Kidney (tissue), 14 donors: ENCODE data around the gene CAMK1D. TPM values are rescaled to one million over a fixed set of nuclear protein-coding genes. Genes with fewer than 3 reads are reported as not detected.

Experiments used
- DNase-seq, 5 donors: peaks; one replicate each; pipeline ENCODE4 v3.0.0-alpha.2; 2013 to 2020
- FAIRE-seq: peaks from 2 replicates; lab custom pipeline; 2012; peaks lifted over from hg19 to GRCh38; lab: Jason Lieb, UNC
- H3K27ac ChIP-seq, 2 donors: one replicate each; pipeline ENCODE4 v1.7.0; 2013; ENCODE audit warnings: low read depth in 2 of 2, low read length in 2 of 2, inconsistent platforms in 1 of 2
- H3K27me3 ChIP-seq: one replicate; pipeline ENCODE4 v1.7.1; 2013; ENCODE audit warnings: low read length, inconsistent platforms; ENCODE audit not compliant: control insufficient read depth, insufficient read depth
- H3K36me3 ChIP-seq, 3 donors: one replicate each; pipeline versions ENCODE4 v1.7.0 to v1.7.1; 2013; ENCODE audit warnings: low read length in 3 of 3, control low read depth in 1 of 3, inconsistent platforms in 1 of 3; ENCODE audit not compliant: insufficient read depth in 3 of 3, control insufficient read depth in 2 of 3
- H3K4me1 ChIP-seq, 3 donors: one replicate each; pipeline versions ENCODE4 v1.7.0 to v1.7.1; 2013; ENCODE audit warnings: low read length in 3 of 3, inconsistent platforms in 1 of 3, low read depth in 1 of 3; ENCODE audit not compliant: control insufficient read depth in 2 of 3, insufficient read depth in 2 of 3
- H3K4me3 ChIP-seq, 3 donors: one replicate each; pipeline versions ENCODE4 v1.7.0 to v1.8.1; 2013; ENCODE audit warnings: low read length in 3 of 3, control low read depth in 1 of 3, inconsistent platforms in 1 of 3
- H3K9ac ChIP-seq, 3 donors: one replicate each; pipeline versions ENCODE4 v1.7.0 to v1.7.1; 2013; ENCODE audit warnings: low read length in 3 of 3, control low read depth in 1 of 3, inconsistent platforms in 1 of 3
- H3K9me3 ChIP-seq, 3 donors: one replicate each; pipeline versions ENCODE4 v1.7.0 to v1.7.1; 2013; ENCODE audit warnings: low read length in 3 of 3, control low read depth in 1 of 3, inconsistent platforms in 1 of 3; ENCODE audit not compliant: control insufficient read depth in 2 of 3, insufficient read depth in 1 of 3
- CTCF ChIP-seq: IDR thresholded peaks from 3 replicates; pipeline ENCODE4 v1.5.1; 2012; ENCODE audit warnings: mild to moderate bottlenecking, moderate library complexity, borderline replicate concordance; ENCODE audit not compliant: insufficient read depth; ENCODE audit errors: extremely low read depth
- intact Hi-C: fragments of 100-400 bp; cut with DNase I; formaldehyde crosslinking; loops from one replicate; pipeline ENCODE4 v1.11.1; 2022
- polyA plus RNA-seq: library from polyadenylated mRNA; stranded (reverse); fragments of 350-450 nt; fragmentation: Illumina TruSeq; extraction: RNeasy Lipid Tissue Mini Kit (QIAGEN cat#74804); gene quantifications from one replicate; pipeline ENCODE4 v1.2.3, GENCODE V29; 2014; ENCODE audit warnings: low read depth, low replicate concordance; ENCODE audit not compliant: insufficient read depth
- total RNA-seq: library from RNA; stranded (reverse); fragmentation: NEBNext Ultra II Directional; extraction: Animal tissue kit (Norgen Biotek cat#: 25700); gene quantifications from one replicate; pipeline ENCODE4 v1.2.1, GENCODE V29; 2021
- donor health status: control.
- donor health status: control.
- donor health status: control.
- donor health status: control.
- donor health status: control.
- donor health status: DM: yes; HTN: yes; CAD: no.
- donor health status: Normal renal cell carcinoma (clear cell type).

The CAMK1D gene
- total and polyA plus RNA-seq, 2 donors from 2014 or later = 1.1 to 13.7 TPM

DNA sequence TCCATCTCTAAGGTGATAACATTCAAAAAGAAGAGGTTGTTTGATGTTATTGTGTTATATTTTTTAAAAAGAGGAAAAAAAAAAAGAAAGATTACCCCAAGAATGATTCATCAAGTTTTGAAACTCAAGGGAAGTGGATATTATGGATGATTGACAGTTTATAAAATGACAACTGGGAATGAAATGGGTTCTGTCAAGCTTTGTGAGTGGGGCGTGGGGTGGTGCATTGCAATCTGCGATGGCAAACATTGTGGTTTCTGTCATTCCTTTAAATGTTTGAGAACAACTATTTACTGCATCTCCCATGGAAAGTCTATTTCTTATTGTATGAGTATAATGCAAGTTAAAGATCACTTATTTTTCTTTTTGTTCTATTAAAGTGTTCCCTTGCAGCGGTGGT is 355.1 kb downstream of the CAMK1D start:
- no peak overlapping the region for H3K9ac ChIP-seq
- H3K27me3 ChIP-seq = no peaks in the 10 kb centered on the region
- H3K36me3 ChIP-seq = no peaks in the 10 kb centered on the region
- H3K27ac ChIP-seq = no peak overlapping the region
- intact Hi-C loops = no loop called here
- H3K9me3 ChIP-seq = no peaks in the 10 kb centered on the region
- no peak for TF ChIP-seq CTCF
- FAIRE-seq (no peak), DNase-seq (no peak)
- H3K4me1 ChIP-seq = peaks cover 4 to 7% (median 4%) of the 10 kb centered on the region in 3 donors
- no peak overlapping the region for H3K4me3 ChIP-seq

DNA sequence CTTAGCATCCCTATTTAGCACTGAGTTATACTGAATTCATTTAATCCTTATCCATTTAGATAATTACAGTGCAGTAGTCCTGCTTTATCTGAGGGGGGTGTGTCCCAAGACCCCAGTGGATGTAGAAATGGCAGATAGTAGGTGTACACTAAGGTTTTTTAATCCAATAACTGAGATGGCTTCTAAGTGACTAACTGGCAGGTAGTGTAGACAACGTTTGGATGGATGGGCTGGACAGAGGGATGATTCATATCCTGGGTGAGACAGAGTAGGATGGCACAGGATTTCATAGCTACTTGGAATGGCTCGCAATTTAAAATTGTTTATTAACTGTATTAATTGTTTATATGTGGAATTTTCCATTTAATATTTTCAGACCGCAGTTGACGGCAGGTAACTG is 356.6 kb downstream of the CAMK1D start:
- Histone ChIP-seq H3K9me3 (no peaks in the 10 kb centered on the region), H3K36me3 (no peaks in the 10 kb centered on the region), H3K4me1 (peaks cover 4 to 7% (median 4%) of the 10 kb centered on the region in 3 donors), H3K4me3 (no peak overlapping the region), H3K9ac (no peak overlapping the region), H3K27ac (no peak overlapping the region), H3K27me3 (no peaks in the 10 kb centered on the region)
- intact Hi-C loops = no loop called here
- no peak for DNase-seq
- FAIRE-seq = no peak
- TF ChIP-seq CTCF = no peak

- no peak overlapping the region for H3K9ac ChIP-seq
- intact Hi-C loops = no loop called here
These were observed 358.3 kb downstream of the CAMK1D start for GRCh38 chr10:12707461-12708185.

More at GRCh38 chr10:12707461-12708185, 358.3 kb downstream of the CAMK1D start:
- peak; percentile 28 for TF ChIP-seq CTCF
- Histone ChIP-seq H3K4me1 (peaks cover 4 to 7% (median 4%) of the 10 kb centered on the region in 3 donors), H3K9me3 (no peaks in the 10 kb centered on the region), H3K4me3 (no peak overlapping the region), H3K36me3 (no peaks in the 10 kb centered on the region), H3K27ac (peak overlapping the region; percentile 76 to 80), H3K27me3 (no peaks in the 10 kb centered on the region)
- DNase-seq (peak in 4 of 5 donors; percentile 65 to 77 (median 72)), FAIRE-seq (no peak)
